Activated T-cell treated with anti-CD3 and anti-CD28 coated beads, Interleukin-2, amount 50 U/mL, for 72 hours (primary cell): ENCODE data around the gene ZNF107. TPM values are rescaled to one million over a fixed set of nuclear protein-coding genes. Genes with fewer than 3 reads are reported as not detected.
"Not testable (repeated sequence)": the region's sequence is repeated elsewhere in the genome, so short reads cannot be mapped to it uniquely, and the experiment has no call there.

Experiments used
- ATAC-seq, 2 donors: fragments of 150-1000 bp; cut with Tn5 transposase; replicated peaks in 1 of 2; 2 replicates each; pipeline ENCODE4 v1.10.0; 2021; ENCODE audit warnings: moderate library complexity in 2 of 2, mild to moderate bottlenecking in 1 of 2
- DNase-seq, 2 donors: peaks; one replicate each; pipeline ENCODE4 v3.0.0; 2021 to 2022; ENCODE audit warnings: mixed read lengths in 1 of 2
- H3K27ac Mint-ChIP-seq: one replicate; pipeline ENCODE4 v1.8.0; 2022; ENCODE audit warnings: mild to moderate bottlenecking, moderate library complexity, mixed read lengths
- H3K27me3 Mint-ChIP-seq: one replicate; pipeline ENCODE4 v1.8.0; 2022; ENCODE audit warnings: low read depth, mixed read lengths
- H3K36me3 Mint-ChIP-seq, 2 donors: one replicate each; pipeline ENCODE4 v1.8.0; 2022; ENCODE audit warnings: mixed read lengths in 2 of 2, mild to moderate bottlenecking in 1 of 2; ENCODE audit not compliant: insufficient read depth in 2 of 2
- H3K4me1 Mint-ChIP-seq: one replicate; pipeline ENCODE4 v1.8.0; 2022; ENCODE audit warnings: low read depth, mixed read lengths
- H3K4me3 Mint-ChIP-seq, 2 donors: one replicate each; pipeline ENCODE4 v1.8.0; 2022; ENCODE audit warnings: mild to moderate bottlenecking in 2 of 2, mixed read lengths in 2 of 2, moderate library complexity in 2 of 2
- H3K9me3 Mint-ChIP-seq, 2 donors: one replicate each; pipeline ENCODE4 v1.8.0; 2022; ENCODE audit warnings: mixed read lengths in 2 of 2
- total RNA-seq, 2 donors: library from RNA; stranded (reverse); gene quantifications; one replicate each; pipeline ENCODE4 v1.2.3, GENCODE V29; 2022

Gene ZNF107
- total RNA-seq, 2 donors from 2014 or later: 18.5 to 21.1 TPM

DNA sequence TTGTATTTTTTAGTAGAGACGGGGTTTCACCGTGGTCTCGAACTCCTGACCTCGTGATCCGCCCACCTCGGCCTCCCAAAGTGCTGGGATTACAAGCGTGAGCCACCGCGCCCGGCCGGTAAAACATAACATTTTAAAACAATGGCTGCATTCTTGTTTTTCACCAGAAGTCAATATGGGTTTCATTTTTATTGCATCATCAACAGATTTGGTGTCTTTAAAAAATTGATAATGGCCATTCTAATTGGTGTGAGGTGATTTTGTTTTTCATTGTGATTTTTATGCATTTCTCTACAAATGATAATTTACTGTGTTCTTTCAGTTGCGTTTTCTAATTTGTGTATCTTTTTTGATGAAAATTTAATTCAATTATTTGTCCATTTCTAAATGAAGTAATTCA lies 31.9 kb downstream of the ZNF107 start:
- not testable (repeated sequence) for H3K4me1 Mint-ChIP-seq, H3K4me3 Mint-ChIP-seq, DNase-seq, H3K9me3 Mint-ChIP-seq, ATAC-seq, H3K27me3 Mint-ChIP-seq, H3K27ac Mint-ChIP-seq
- peaks cover 12 to 56% of the 10 kb centered on the region in 2 donors for H3K36me3 Mint-ChIP-seq

- no peak for ATAC-seq
- peaks cover 11 to 18% of the 10 kb centered on the region in 2 donors for H3K9me3 Mint-ChIP-seq
- DNase-seq: no peak
Observed at GRCh38 chr7:64706625-64707292, 40.8 kb downstream of the ZNF107 start.

GRCh38 chr7:64717896-64718295 lies 52.0 kb downstream of the ZNF107 start:
- not testable (repeated sequence) for H3K4me3 Mint-ChIP-seq, H3K27me3 Mint-ChIP-seq, DNase-seq, H3K4me1 Mint-ChIP-seq, H3K9me3 Mint-ChIP-seq, H3K27ac Mint-ChIP-seq, ATAC-seq
- peaks cover 0 to 17% of the 10 kb centered on the region in 2 donors for H3K36me3 Mint-ChIP-seq

More at GRCh38 chr7:64706625-64707292, 40.8 kb downstream of the ZNF107 start:
- Mint-ChIP-seq H3K4me1 (no peaks in the 10 kb centered on the region), H3K27ac (no peak overlapping the region), H3K4me3 (no peak overlapping the region), H3K27me3 (no peaks in the 10 kb centered on the region), H3K36me3 (peaks cover 15 to 57% of the 10 kb centered on the region in 2 donors)

DNA sequence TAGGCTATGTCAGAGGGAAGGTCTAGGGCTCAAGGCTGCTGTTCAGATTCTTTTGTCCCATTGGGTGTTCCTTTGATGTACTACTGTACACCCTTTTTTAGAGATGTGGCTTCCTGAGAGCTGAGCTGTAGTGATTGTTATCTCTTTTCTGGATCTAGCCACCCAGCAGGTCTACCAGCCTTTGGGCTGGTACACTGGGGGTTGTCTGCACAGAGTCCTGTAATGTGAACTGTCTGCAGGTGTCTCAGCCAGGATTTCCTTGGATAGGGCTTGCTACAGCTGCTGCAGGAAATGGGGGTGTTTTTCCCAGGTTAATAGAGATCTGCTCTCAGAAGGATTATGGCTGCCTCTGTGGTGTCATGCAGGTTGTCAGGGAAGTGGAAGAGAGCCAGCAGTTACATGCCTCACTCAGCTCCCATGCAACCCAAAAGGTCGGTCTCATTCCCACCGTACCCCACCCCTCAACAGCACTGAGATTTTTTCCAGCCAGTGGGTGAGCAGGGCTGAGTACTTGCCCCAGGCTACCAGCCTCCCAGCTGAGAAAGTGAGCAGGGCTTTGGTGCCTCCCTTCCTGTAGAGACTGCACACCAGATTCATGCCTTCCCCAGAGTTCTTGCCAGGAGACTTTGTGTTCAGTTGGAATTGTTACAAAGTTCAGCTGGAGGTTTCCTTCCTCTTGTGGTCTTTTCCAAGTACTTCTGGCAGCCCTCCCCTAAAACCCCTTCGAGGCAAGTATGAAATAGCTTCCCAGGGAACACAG lies 63.3 kb downstream of the ZNF107 start:
- H3K36me3 Mint-ChIP-seq: peaks cover 3 to 7% of the 10 kb centered on the region in 2 donors
- no peak for DNase-seq
- no peak overlapping the region for H3K27ac Mint-ChIP-seq
- H3K9me3 Mint-ChIP-seq: peaks cover 13 to 20% of the 10 kb centered on the region in 2 donors
- H3K4me3 Mint-ChIP-seq: no peak overlapping the region
- no peaks in the 10 kb centered on the region for H3K27me3 Mint-ChIP-seq
- ATAC-seq: no peak
- H3K4me1 Mint-ChIP-seq: no peaks in the 10 kb centered on the region

DNA sequence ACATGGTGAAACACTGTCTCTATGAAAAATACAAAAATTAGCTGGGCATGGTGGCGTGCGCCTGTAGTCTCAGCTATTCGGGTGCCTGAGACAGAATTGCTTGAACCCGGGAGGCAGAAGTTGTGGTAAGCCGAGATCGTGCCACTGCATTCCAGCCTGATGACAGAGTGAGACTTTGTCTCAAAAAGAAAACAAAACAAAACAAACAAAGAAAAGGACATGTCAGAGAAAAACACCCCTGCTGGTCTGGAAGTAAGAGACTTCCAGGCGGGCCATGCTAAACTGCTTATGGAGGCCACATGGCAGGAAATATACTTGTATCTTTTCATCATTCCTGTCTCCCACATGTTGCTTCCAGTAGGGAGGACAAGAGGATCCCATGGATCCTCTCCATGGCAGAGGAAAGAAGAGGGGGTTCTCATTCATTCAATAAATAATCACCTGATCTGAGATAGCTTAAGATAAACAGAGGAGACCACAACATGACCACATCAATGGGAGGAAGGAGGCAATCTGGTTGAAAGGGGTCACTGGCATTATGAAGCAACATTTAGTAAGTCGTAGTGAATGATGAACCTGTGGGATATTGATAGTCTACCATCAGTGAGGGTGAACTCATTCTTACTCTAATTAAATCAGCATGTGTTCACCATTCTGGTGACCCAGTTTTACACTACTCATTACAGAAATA lies 67.8 kb downstream of the ZNF107 start:
- H3K4me1 Mint-ChIP-seq: no peaks in the 10 kb centered on the region
- ATAC-seq: no peak

DNA sequence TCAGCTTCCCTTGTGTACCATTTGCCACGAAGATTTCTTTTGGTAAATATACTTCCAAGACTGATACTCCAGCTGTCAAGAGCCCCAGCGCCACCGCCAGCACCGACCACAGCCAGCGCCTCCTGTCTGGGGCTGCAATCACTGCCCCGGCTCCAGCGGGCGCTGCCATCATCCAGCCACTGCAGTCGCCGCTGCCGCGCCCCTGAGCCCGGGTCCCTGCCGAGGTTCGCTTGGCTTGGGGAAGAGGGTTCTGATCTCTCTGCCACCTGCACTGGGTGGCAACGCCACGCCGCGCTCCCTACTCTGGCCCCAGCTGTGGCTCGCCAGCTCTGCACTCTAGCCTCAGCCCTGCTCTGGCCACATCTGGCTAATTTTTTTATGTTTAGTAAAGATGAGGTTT lies 70.6 kb downstream of the ZNF107 start:
- no peak overlapping the region for H3K27ac Mint-ChIP-seq
- H3K36me3 Mint-ChIP-seq: peaks cover 1 to 2% of the 10 kb centered on the region in 2 donors
- DNase-seq (no peak), ATAC-seq (no peak)
- no peaks in the 10 kb centered on the region for H3K27me3 Mint-ChIP-seq
- H3K4me1 Mint-ChIP-seq: no peaks in the 10 kb centered on the region
- no peak overlapping the region for H3K4me3 Mint-ChIP-seq
- peaks cover 2 to 6% of the 10 kb centered on the region in 2 donors for H3K9me3 Mint-ChIP-seq

More for the DNA sequence above, 67.8 kb downstream of the ZNF107 start:
- no peak for DNase-seq
- H3K4me3 Mint-ChIP-seq: no peak overlapping the region
- H3K27me3 Mint-ChIP-seq: no peaks in the 10 kb centered on the region
- H3K9me3 Mint-ChIP-seq: peaks cover 0 to 6% of the 10 kb centered on the region in 2 donors
- no peak overlapping the region for H3K27ac Mint-ChIP-seq
- H3K36me3 Mint-ChIP-seq: peaks cover 0 to 4% of the 10 kb centered on the region in 2 donors

- not testable (repeated sequence) for H3K4me3 Mint-ChIP-seq, H3K36me3 Mint-ChIP-seq, DNase-seq, H3K27me3 Mint-ChIP-seq, H3K27ac Mint-ChIP-seq, H3K9me3 Mint-ChIP-seq, ATAC-seq, H3K4me1 Mint-ChIP-seq
Observed at GRCh38 chr7:64738403-64738802, 72.5 kb downstream of the ZNF107 start.

DNA sequence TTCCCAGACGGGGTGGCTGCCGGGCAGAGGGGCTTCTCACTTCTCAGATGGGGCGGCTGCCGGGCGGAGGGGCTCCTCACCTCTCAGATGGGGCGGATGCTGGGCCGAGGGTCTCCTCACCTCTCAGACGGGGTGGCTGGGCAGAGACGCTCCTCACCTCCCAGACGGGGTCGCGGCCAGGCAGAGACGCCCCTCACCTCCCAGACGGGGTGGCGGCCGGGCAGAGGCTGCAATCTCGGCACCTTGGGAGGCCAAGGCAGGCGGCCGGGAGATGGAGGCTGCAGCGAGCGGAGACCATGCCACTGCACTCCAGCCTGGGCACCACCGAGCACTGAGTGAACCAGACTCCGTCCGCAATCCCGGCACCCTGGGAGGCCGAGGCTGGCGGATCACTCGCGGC lies 73.0 kb downstream of the ZNF107 start:
- ATAC-seq: not testable (repeated sequence)

GRCh38 chr7:64744680-64745079 lies 78.7 kb downstream of the ZNF107 start:
- Mint-ChIP-seq H3K27me3 (no peaks in the 10 kb centered on the region), H3K9me3 (peaks cover 2 to 3% of the 10 kb centered on the region in 2 donors), H3K4me1 (no peaks in the 10 kb centered on the region), H3K4me3 (no peak overlapping the region), H3K36me3 (peaks cover 2 to 5% of the 10 kb centered on the region in 2 donors), H3K27ac (no peak overlapping the region)
- ATAC-seq (no peak), DNase-seq (no peak)

More for the DNA sequence above, 73.0 kb downstream of the ZNF107 start:
- not testable (repeated sequence) for DNase-seq, H3K36me3 Mint-ChIP-seq, H3K4me3 Mint-ChIP-seq, H3K27ac Mint-ChIP-seq, H3K4me1 Mint-ChIP-seq, H3K27me3 Mint-ChIP-seq, H3K9me3 Mint-ChIP-seq

DNA sequence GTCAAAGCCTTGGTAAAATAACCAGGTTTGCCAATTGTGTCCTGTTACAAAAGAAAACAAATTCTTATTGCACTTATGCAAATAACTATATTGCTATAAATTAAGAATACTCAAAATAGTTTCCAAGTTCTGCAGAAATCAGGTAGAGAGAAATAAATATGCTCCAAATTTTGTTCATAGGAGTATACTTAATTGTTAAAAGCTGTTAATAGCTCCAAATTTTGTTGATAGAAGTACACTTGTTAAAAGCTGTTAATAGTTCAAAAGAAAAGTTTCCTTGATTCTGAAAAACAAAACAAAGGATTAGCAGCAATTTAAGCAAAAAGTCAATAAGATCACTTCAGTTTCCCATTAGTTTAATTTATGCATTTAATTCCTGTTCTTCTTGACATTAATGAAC lies 81.9 kb downstream of the ZNF107 start:
- DNase-seq (no peak), ATAC-seq (no peak)
- Mint-ChIP-seq H3K36me3 (peaks cover 0 to 5% of the 10 kb centered on the region in 2 donors), H3K9me3 (peaks cover 0 to 3% of the 10 kb centered on the region in 2 donors), H3K27me3 (no peaks in the 10 kb centered on the region), H3K27ac (no peak overlapping the region), H3K4me3 (no peak overlapping the region), H3K4me1 (no peaks in the 10 kb centered on the region)

DNA sequence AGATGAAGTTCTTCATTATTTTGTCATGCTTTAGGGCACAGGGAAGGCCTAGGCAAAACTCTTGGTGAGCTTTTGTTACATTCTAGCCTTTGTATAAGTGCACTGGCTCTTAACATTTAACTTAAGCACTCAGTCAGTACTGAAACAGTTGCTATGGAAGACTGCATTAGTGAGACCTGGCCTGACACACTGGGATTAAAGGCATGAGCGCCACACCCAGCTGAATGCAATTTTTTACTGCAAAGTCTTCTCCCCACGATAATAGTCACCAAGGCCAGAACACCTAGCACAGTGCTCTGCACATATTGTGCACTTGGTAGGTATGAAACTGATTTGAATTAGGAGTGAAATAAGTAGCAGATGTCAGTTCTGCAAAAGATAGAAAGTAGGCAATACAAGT lies 87.1 kb downstream of the ZNF107 start:
- peaks cover 0 to under 1% of the 10 kb centered on the region in 2 donors for H3K36me3 Mint-ChIP-seq
- H3K27ac Mint-ChIP-seq: no peak overlapping the region
- H3K27me3 Mint-ChIP-seq: no peaks in the 10 kb centered on the region
- peaks cover 0 to 3% of the 10 kb centered on the region in 2 donors for H3K9me3 Mint-ChIP-seq
- no peak for DNase-seq
- ATAC-seq: no peak
- no peaks in the 10 kb centered on the region for H3K4me1 Mint-ChIP-seq
- H3K4me3 Mint-ChIP-seq: no peak overlapping the region

DNA sequence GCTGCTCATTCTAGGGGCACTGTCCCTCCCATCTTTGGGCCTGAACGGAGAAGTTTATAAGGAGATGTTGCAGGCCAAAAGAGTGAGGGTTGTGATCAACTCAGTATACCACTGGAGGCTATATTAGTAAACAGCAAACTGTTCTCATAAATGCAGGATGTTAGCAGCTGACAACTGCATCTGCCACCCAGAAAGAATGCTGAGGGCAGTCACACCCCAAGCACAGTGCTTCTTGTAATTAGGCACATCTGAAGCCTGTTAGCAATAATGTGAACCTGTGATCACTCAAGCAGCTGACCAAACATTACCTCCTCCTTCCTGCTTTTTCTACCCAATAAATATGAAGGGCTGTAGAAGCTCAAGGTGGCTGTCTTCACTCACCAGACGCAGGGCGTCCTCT lies 89.9 kb downstream of the ZNF107 start:
- H3K36me3 Mint-ChIP-seq: no peaks in the 10 kb centered on the region
- H3K9me3 Mint-ChIP-seq: no peaks in the 10 kb centered on the region
- no peaks in the 10 kb centered on the region for H3K4me1 Mint-ChIP-seq
- H3K27ac Mint-ChIP-seq: no peak overlapping the region
- ATAC-seq: no peak
- DNase-seq: no peak
- no peaks in the 10 kb centered on the region for H3K27me3 Mint-ChIP-seq
- H3K4me3 Mint-ChIP-seq: no peak overlapping the region

DNA sequence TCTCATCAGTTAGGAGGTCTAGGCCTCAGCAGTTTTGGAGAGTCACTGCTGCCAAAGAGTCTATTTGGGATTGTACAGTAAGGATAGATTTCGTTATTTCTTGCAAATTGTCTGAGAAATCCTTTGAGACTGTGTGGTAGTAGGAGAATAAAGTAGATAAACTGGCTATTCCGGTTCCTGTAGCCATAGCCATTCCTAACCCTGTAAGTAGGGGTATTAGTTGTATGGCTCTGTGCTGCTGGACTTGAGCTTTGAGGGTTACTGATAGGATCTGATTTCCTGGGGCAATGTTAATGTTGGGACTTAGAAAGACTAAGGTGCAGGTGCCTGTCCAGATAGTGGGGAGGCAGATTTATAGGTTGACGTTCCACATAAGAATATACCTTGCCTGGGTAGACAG lies 92.2 kb downstream of the ZNF107 start:
- H3K36me3 Mint-ChIP-seq: no peaks in the 10 kb centered on the region
- H3K27me3 Mint-ChIP-seq: no peaks in the 10 kb centered on the region
- ATAC-seq (no peak), DNase-seq (no peak)
- no peaks in the 10 kb centered on the region for H3K9me3 Mint-ChIP-seq
- no peak overlapping the region for H3K27ac Mint-ChIP-seq
- no peak overlapping the region for H3K4me3 Mint-ChIP-seq
- no peaks in the 10 kb centered on the region for H3K4me1 Mint-ChIP-seq
